Measurements from ENCODE around the gene CLEC17A.
"Not testable (repeated sequence)": the region's sequence is repeated elsewhere in the genome, so short reads cannot be mapped to it uniquely, and the experiment has no call there.

CLEC17A gene

DNA sequence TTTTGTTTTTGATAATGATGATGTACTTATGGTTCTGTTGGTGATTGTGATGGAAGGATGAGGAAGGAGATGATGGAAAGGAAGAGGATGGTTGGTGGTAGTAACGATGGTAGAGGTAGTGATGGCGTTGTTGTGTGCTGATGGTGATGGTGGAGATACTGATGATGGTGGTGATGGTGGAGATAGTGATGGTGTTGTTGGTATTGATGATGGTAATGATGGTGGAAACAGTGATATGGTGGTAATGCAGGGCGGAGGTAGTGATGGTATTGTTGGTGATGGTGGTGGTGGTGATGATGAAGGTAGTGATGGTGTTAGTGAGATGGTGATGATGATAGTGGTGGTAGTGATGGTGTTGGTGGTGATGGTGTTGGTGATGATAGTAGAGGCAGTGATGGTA, 12.7 kb downstream of the CLEC17A start:
- H3K27ac ChIP-seq = no peak overlapping the region
- no peak overlapping the region for H3K4me3 ChIP-seq
- TF ChIP-seq CTCF (IDR thresholded peaks at IDR 0.05) = no peak
- no peak for DNase-seq (ENCODE audit: low spot score)

DNA sequence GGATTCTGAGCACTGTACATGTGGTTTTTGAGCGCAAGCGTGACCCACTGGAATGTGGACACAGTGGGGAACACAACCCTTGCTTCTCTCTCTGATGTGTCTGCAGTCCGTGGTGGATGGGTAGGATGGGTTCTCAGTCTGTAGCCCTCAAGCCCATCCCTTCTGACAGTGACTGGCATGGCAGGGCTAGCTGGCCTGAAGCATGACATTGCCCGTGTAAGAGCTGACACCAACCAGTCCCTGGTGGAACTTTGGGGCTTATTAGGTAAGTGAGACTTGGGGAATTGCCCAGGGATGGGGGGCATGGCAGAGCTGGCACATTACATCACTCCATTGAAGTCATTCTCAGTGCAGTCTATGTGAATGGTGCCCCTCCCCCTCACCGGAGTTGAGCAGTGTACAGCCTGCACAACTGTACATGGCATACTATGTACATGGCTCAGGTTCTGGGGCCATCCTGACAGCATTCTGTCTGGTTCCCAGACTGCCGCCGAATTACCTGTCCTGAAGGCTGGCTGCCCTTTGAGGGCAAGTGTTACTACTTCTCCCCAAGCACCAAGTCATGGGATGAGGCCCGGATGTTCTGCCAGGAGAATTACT, 16.8 kb downstream of the CLEC17A start:
- H3K27ac ChIP-seq = no peak overlapping the region
- no peak for TF ChIP-seq CTCF (IDR thresholded peaks at IDR 0.05)
- DNase-seq (ENCODE audit: low spot score) = no peak
- H3K4me3 ChIP-seq = no peak overlapping the region

DNA sequence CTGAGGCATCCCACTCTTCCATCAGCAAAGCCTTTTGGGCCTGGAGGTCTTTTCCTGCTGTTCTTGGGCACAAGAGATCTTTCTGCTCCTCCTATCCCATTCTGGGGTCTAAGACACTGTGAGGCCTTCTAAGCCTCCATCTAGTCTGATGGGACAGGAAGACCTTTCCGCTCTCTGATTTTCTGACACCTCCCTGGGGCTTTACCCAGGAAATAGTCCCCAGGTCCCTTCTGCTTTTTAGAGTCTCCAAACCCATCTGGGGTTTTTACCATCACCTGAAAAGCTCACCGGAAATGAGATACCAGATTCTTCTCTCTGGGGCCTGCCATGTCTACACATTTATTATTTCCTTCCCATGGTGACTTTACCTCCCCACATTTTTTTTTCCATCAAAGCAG, 21.1 kb downstream of the CLEC17A start:
- H3K4me3 ChIP-seq = no peak overlapping the region
- no peak for DNase-seq (ENCODE audit: low spot score)
- TF ChIP-seq CTCF (IDR thresholded peaks at IDR 0.05) = no peak
- no peak overlapping the region for H3K27ac ChIP-seq

DNA sequence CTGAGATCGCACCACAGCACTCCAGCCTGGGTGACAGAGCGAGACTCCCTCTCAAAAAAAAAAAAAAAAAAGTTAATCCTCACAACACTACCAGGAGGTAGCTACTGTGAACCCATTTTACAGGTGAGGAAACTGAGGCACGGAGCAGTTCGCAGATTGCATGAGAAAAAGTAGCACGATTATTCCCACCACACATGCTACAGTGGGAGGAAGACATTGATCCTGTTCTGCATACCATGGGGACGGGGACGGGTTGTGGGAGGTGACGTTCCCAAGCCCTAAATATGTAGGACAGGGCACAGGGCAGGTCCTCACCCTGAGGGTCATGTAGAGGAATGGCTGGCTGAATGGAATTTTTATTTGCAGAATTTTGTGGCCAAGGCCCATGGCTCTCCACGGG, 23.7 kb downstream of the CLEC17A start:
- DNase-seq (ENCODE audit: low spot score) = no peak
- no peak for TF ChIP-seq CTCF (IDR thresholded peaks at IDR 0.05)
- Histone ChIP-seq H3K27ac (no peak overlapping the region), H3K4me3 (no peak overlapping the region)

DNA sequence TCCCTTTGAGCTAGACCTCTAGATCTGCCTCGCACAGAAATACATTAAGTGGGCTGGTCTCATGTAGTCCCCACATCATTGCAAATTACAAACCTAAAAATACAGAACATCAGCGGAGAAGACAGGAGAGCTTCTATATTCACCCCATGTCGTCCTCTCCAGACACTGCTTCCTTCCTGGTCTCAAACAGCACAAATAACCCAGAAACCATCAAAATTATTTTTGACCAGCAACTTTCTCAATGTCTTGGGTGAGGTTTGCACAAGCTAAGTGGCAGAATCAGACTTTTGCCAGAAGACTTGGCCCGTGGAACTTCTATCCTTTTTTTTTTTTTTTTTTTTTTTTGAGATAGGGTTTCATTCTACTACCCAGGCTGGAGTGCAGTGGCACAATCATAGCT, 28.2 kb downstream of the CLEC17A start:
- DNase-seq (ENCODE audit: low spot score) = no peak
- no peak for TF ChIP-seq CTCF (IDR thresholded peaks at IDR 0.05)
- H3K4me3 ChIP-seq = no peak overlapping the region

GRCh38 chr19:14612242-14612641, 29.4 kb downstream of the CLEC17A start:
- H3K4me3 ChIP-seq; DNase-seq (ENCODE audit: low spot score); H3K27ac ChIP-seq: not testable (repeated sequence)

More for the DNA sequence above, 28.2 kb downstream of the CLEC17A start:
- no peak overlapping the region for H3K27ac ChIP-seq

DNA sequence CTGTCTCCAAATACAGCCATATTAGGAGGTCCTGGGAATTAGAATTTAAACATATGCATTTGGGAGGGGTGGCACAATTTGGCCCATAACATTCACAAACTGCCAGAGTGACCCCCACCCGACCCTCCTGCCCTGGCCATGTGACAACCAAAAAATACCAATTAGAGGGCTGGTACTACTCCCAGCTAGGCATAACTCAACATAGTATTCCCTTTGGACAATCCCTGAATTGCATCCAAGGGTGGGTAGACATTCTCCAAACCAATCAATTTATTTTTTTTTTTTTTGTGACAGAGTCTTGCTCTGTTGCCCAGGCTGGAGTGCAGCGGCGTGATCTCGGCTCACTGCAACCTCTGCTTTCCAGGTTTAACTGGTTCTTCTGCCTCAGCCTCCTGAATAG, 29.8 kb downstream of the CLEC17A start:
- Histone ChIP-seq H3K27ac (no peak overlapping the region), H3K4me3 (no peak overlapping the region)
- TF ChIP-seq CTCF (IDR thresholded peaks at IDR 0.05) = no peak
- DNase-seq (ENCODE audit: low spot score) = no peak

DNA sequence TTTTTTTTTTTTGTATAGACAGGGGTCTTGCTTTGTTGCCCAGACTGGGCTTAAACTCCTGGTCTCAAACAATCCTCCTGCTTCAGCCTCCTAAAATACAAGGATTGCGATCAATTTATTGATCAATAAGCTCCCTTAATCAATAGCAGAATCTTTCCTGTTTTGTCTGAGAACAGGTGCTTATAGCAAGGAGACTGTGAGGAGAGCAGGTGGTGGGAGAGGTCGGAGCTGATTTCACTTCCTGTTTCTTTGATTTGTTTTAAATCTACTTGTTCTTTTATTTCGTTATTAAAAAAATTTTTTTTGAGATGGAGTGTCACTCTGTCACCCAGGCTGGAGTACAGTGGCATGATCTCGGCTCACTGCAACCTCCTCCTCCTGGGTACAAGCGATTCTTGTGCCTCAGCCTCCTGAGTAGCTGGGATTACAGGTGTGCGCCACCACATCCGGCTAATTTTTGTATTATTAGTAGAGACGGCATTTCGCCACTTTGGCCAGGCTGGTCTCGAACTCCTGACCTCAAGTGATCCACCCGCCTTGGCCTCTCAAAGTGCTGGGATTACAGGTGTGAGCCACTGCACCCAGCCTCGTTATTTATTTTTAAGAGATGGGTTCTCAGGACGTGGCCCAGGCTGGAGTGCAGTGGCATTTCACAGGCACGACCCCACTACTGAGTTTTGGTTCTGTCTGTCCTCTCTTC, 30.7 kb downstream of the CLEC17A start:
- not testable (repeated sequence) for DNase-seq (ENCODE audit: low spot score); H3K27ac ChIP-seq

More for the DNA sequence above, 30.7 kb downstream of the CLEC17A start:
- H3K4me3 ChIP-seq = not testable (repeated sequence)
